HG03457 (cell line): ENCODE results near the gene AUTS2.

ENCODE experiments used
- ATAC-seq: cut with Tn5 transposase; IDR thresholded peaks from one replicate; pipeline ENCODE4 v1.9.1; 2021; ENCODE audit warnings: moderate number of reproducible peaks; ENCODE audit not compliant: unreplicated experiment

AUTS2 gene

DNA sequence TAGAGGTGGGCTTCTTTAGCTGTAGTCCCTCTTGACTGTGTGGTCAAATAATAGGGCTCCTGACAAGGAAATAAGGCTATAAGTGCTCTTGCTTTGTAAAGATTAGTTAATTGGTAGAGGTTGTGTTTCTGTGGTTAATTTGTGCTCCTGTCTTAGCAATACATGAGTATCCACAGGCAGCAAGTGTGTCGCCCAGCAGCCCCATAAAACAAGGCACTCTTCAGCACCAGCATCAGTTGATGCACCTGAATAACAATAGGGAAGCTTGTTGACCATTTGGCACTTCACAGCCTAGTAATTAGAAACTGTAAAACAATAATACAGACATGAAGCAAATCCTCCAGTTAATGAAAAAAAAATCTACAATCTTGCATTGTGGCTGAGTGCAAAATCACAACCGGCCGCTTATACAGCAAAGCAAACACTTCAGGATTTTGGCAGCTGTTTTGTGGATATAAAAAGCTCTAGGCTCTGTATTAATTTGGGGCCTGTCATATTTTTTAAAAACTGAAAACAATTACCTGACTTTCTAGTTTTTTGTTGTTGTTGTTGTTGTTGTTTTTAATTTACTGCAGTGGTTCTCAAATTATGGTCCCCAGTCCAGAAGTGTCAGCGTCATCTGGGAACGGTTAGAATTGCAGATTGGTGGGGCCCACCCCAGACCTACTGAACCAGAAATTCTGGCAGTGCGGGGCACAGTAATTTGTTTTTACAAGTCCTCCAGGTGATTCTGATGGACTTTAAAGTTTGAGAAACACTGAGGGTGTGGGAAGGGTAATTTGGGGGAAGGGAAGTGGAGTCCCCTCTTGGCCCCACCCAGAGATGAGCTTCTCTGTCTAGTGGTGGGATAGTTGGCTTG, 56.8 kb downstream of the AUTS2 start:
- no peak for ATAC-seq

GRCh38 chr7:69656077-69656476, 57.8 kb downstream of the AUTS2 start:
- no peak for ATAC-seq

GRCh38 chr7:69656890-69657289, 58.6 kb downstream of the AUTS2 start:
- ATAC-seq: no peak

DNA sequence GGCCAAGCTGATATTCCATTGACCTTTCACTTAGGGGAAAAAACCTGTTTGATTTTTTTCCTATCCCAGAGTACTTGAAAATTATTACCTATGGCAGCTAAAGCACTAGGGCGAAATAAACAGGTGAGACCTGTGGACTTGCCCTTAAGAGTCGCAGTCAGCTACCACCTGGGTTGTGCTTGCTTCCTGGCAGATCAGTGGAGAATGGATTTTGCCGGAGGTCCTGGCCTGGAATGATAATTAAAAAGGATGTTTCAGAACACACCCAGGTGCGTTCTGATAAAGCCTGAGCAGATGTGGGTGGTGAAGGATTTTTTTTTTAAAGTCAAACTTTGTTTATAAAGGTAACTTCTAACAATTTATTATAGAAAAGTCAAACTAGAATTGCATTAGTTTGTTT, 59.1 kb downstream of the AUTS2 start:
- ATAC-seq: no peak

DNA sequence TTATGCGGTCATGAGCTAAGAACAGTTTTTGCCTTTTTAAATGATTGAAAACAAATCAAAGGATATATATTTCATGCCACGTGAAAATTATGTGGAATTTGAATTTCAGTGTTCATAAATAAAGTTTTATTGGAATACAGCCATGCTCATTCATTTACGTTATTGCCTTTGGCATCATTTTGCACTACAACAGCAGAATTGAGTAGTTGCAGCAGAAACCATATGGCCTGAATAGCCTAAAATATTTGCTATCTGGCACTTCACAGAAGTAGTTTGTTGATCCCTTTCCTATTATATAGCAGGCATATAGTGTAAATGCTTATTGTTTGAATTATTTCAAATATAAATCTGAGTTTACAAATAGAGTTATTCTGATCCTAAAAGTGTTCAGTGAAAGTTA, 59.7 kb downstream of the AUTS2 start:
- ATAC-seq: no peak

GRCh38 chr7:69659983-69660382, 61.7 kb downstream of the AUTS2 start:
- ATAC-seq: no peak

GRCh38 chr7:69661342-69661741, 63.1 kb downstream of the AUTS2 start:
- ATAC-seq: no peak

- peak; percentile 74 for ATAC-seq
Measured at GRCh38 chr7:69663911-69664832, 65.9 kb downstream of the AUTS2 start.

GRCh38 chr7:69665369-69665768, 67.1 kb downstream of the AUTS2 start:
- no peak for ATAC-seq

DNA sequence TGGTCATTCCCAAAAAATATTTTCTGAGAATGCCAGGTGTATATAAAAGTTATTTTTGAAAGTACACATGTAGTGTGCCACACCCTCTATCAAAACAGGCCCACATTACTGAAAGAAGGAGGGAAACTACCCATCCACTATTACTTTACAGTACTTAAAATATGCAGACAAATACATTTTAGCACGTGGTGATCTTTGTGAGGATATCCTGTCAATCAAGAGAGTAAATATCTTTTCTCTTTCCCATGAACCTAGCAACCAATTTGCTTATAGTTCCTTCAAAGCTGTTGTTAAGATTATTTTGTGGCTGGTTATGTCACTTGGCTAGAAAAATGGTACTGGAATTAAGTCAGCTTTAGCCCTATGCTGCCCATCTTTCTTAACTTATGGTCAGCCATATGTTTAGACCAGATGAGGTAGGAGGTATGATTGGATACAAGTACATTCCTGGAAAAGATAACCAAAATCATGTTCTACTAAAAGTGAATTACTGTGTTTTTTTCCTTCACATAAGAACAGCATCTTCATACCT, 70.1 kb downstream of the AUTS2 start:
- no peak for ATAC-seq

DNA sequence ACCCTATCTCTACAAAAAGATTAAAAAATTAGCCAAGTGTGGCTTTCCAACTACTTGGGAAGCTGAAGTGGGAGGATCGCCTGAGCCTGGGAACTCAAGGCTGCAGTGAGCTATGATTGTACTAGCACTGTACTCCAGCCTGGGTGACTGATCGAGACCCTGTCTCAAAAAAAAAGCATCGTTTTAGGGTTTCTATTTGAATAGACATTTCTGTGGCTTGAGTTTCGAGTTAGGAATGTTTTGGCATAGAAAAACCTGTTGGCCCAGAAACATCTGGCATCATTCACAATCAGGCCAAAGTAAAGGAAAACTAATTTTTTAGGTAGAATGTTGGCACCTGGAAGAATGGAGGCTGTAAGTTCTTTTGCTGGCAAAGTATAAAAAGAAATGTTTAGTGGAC, 72.4 kb downstream of the AUTS2 start:
- no peak for ATAC-seq

GRCh38 chr7:69673074-69673473, 74.8 kb downstream of the AUTS2 start:
- ATAC-seq: no peak

DNA sequence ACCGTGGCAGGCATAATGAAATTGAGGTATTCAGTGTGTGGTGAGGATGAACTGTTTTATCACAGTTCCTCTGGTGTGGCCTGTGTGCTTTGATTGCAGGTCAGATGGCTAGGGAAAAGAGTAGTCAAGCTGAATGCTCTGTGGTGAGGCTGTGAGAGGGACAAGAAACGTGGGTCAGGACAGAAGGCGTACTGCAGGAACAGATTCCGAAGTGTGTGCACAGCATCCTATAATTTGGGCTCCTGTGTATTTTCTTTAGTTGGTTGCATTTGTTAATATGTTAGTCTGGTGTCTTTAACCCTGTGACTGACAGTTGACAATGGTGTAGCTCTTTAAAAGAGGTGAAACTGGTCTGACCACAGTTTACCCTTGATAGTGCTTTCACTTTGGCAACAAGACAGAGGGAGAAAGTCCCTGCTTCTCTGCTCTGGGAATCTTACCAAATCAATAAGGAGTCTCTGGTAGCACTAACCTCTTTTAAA, 76.5 kb downstream of the AUTS2 start:
- ATAC-seq: peak; percentile 85

DNA sequence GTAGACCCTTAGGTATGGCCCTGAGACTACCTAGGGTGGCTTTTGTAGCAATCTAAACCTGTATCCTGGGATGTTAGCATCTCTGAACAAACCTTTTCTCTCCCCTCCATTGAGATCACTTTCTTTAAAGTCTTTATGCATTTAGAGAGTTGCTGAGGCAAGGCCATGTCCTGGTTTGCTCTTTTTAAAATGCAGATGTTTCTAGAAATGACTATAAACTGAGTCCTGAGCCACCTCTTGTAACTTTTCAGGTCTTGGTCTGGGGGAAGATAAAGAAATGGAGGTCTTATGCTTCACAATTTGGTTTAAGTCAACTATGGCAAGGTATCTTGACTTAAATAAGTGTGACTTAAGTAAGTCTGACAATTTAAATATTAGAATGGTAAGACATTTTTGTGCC, 78.0 kb downstream of the AUTS2 start:
- ATAC-seq: no peak

- ATAC-seq: no peak
Measured at GRCh38 chr7:69677054-69677852, 79.0 kb downstream of the AUTS2 start.

GRCh38 chr7:69677881-69678493, 79.7 kb downstream of the AUTS2 start:
- no peak for ATAC-seq

DNA sequence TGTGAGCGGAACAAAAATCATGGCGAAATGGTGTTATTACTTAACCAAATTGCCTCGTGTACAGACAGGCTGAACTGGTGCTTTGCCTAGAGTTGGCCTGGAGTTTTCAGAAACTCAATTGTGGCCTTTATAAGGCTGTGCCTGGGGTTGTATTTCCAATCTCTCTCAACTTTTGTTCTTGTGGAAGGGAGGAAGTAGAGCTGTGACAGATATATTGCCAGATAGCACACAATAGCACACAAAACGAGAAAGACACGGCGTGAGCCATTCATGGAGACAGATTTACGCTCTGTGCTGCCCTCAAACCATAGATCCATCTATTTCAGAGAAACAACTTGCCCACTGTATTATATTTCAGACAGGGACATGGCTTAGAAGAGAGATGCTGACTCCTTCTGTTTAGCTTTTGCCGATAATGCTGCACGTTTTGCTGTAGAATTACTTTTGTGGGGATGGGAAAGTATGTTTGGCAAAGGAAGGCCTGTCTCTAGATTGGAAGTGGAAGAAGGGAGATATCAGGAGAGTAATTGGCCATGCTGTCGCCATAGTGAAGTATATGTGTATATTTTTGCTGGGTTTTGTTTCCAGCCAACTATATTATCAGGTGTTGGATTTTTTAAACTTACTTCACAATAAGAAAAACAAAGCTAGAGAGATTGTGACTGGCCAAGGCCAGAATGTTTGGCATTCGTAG, 80.4 kb downstream of the AUTS2 start:
- no peak for ATAC-seq

DNA sequence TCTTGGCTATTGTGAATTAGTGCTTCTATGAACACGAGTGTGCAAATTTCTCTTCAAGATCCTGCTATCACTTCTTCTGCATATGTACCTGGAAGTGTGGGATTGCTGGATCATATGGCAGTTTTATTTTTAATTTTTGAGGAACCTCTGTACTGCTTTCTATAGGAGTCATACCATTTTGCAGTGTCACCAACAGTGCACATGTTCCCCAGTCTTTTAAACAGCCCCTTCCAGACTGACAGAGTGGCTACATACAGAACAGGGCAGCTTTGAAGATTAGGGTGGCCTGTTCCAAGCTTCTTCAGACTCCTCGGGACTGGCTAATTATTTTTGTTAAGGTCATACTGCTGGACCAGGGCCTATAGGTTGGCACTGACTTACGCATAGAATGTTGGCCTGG, 82.9 kb downstream of the AUTS2 start:
- ATAC-seq: no peak

DNA sequence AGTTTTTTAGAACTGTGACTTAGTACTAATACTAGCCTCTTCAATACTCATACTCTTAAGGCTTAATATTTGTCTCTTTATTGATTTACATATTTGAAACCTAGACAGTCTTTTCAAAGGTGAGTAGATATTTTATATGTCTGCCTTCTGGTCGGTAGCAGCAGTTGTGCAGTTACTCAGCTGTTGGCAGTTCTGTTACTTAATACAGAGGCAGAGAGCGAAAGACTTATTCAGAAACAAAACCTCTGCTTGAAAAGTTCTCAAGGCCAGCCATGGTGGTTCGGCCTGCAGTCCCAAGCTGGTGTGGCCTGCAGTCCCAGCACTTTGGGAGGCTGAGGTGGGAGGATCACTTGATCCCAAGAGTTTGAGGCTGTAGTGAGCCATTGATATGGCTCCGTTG, 84.2 kb downstream of the AUTS2 start:
- no peak for ATAC-seq

DNA sequence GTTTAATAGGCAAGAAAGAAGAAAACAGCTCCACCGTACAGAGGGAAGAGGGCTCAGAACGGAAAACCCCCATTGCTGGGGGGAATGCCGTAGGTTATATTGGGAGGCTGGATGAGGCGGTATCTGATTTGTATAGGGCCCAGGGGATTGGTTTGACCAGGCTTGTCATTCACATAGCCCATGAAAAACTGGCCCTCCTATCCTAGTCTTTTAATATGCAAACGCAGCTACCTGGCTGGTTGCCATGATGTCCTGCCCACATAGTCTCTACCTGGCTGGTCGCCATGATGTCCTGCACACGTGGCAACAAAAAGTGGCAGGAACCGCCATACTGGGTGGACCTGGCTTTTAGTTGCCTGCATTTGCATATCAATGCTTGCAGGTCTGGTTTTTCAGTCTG, 84.7 kb downstream of the AUTS2 start:
- ATAC-seq: no peak
